K562 (cell line): ENCODE results near the gene TENT4A. TPM values are rescaled to one million over a fixed set of nuclear protein-coding genes. Genes with fewer than 3 reads are reported as not detected.
A peak's percentile ranks its signal among the peaks of the same experiment; 100 is the strongest.

Experiments
- ARID3B ChIP-seq: fragments of 250-450 bp; sonication (Bioruptor Pico); IDR thresholded peaks from 2 replicates; pipeline ENCODE4 v1.4.0; 2020; ENCODE audit warnings: borderline replicate concordance
- CBFB ChIP-seq: sonication (generic); formaldehyde crosslinking; IDR thresholded peaks from 2 replicates; pipeline ENCODE4 v1.4.0; 2020; ENCODE audit warnings: mild to moderate bottlenecking, missing genetic modification reagents
- CBX1 ChIP-seq: sonication (generic); IDR thresholded peaks from 2 replicates; pipeline ENCODE4 v1.6.1; 2016; ENCODE audit warnings: antibody characterized with exemption, low read depth, mild to moderate bottlenecking
- E4F1 ChIP-seq: fragments of 250-450 bp; sonication (Bioruptor Pico); IDR thresholded peaks from 2 replicates; pipeline ENCODE4 v1.5.0; 2021; ENCODE audit warnings: mild to moderate bottlenecking, borderline replicate concordance
- HNRNPUL1 ChIP-seq: fragments of 200-400 bp; formaldehyde crosslinking; IDR thresholded peaks from 2 replicates; pipeline ENCODE4 v1.6.1; 2017; ENCODE audit warnings: low read length
- KDM4B ChIP-seq, 2 experiments: fragments of 450-650 bp in 1 of 2; sonication (generic) in 1 of 2; IDR thresholded peaks; 2 replicates each; pipeline ENCODE4 v1.6.1; 2016 to 2017; ENCODE audit warnings: borderline replicate concordance in 2 of 2, antibody characterized with exemption in 1 of 2, low read depth in 1 of 2, mild to moderate bottlenecking in 1 of 2
- KHSRP ChIP-seq: fragments of 450-650 bp; IDR thresholded peaks from 2 replicates; pipeline ENCODE4 v1.6.1; 2017
- MIER1 ChIP-seq: fragments of 450-650 bp; IDR thresholded peaks from 2 replicates; pipeline ENCODE4 v1.6.1; 2016; ENCODE audit warnings: antibody characterized with exemption, mild to moderate bottlenecking, low read depth
- PCBP1 ChIP-seq: fragments of 200-400 bp; formaldehyde crosslinking; IDR thresholded peaks from 2 replicates; pipeline ENCODE4 v1.6.1; 2018; ENCODE audit warnings: mild to moderate bottlenecking, low read depth, low read length; ENCODE audit not compliant: poor library complexity, severe bottlenecking
- POLR2G ChIP-seq: fragments of 200-400 bp; formaldehyde crosslinking; IDR thresholded peaks from 2 replicates; pipeline ENCODE4 v1.6.1; 2017; ENCODE audit warnings: low read depth, mild to moderate bottlenecking, antibody characterized with exemption, low read length, moderate library complexity
- RBBP5 ChIP-seq: fragments of 200-600 bp; sonication (generic); IDR thresholded peaks from 2 replicates; pipeline ENCODE4 v1.6.1; 2012; ENCODE audit warnings: borderline replicate concordance, mild to moderate bottlenecking, low read length, control low read depth, inconsistent platforms; ENCODE audit not compliant: insufficient read depth, poor library complexity, severe bottlenecking
- RBM25 ChIP-seq: fragments of 200-400 bp; formaldehyde crosslinking; IDR thresholded peaks from 2 replicates; pipeline ENCODE4 v1.6.1; 2018; ENCODE audit warnings: low read length, low read depth, moderate library complexity; ENCODE audit not compliant: severe bottlenecking
- ZBTB43 ChIP-seq: sonication (generic); formaldehyde crosslinking; IDR thresholded peaks from 2 replicates; pipeline ENCODE4 v1.8.0; 2023; ENCODE audit warnings: mild to moderate bottlenecking, missing genetic modification reagents
- ZNF140 ChIP-seq: fragments of 250-450 bp; sonication (Bioruptor Pico); IDR thresholded peaks from 2 replicates; pipeline ENCODE4 v1.8.0; 2021; ENCODE audit warnings: moderate library complexity, mild to moderate bottlenecking, inconsistent platforms
- ZNF282 ChIP-seq: sonication (generic); formaldehyde crosslinking; IDR thresholded peaks from 2 replicates; pipeline ENCODE4 v1.8.1; 2023; ENCODE audit warnings: missing genetic modification reagents
- ZNF518B ChIP-seq: fragments of 250-450 bp; sonication (Bioruptor Pico); IDR thresholded peaks from 2 replicates; pipeline ENCODE4 v1.5.0; 2021; ENCODE audit warnings: mild to moderate bottlenecking, moderate library complexity
- polyA plus RNA-seq, 8 experiments: library from polyadenylated mRNA; depleted of rRNA in 4 of 8; stranded (reverse) in 5 of 8; unstranded in 3 of 8; fragments of >200 nt; fragmentation: Nextera tagmentation in 2 of 8; fragmentation: Illumina TruSeq in 1 of 8; extraction: Ambion mirVana in 2 of 8; extraction: Trizol in 1 of 8; gene quantifications; 2 replicates each; pipeline versions ENCODE4 v1.2.1 to v1.2.3, GENCODE V29; 2011 to 2014; ENCODE audit warnings: inconsistent platforms in 1 of 8, missing spikeins in 1 of 8
- total RNA-seq, 7 experiments: library from RNA; depleted of rRNA in 6 of 7; stranded (reverse); fragments of >200 nt in 6 of 7; fragmentation: Illumina TruSeq in 2 of 7; extraction: Trizol in 2 of 7; gene quantifications; 2 replicates each; pipeline versions ENCODE4 v1.2.1 to v1.2.3, GENCODE V29; 2011 to 2021; ENCODE audit warnings: low replicate concordance in 1 of 7

TENT4A gene
- total and polyA plus RNA-seq, 9 of the 15 experiments (the other 6 are each of a cell fraction or from before 2014, with no cell fraction given): 1.3 to 27.3 (median 13.0) TPM

- TF ChIP-seq PCBP1: peak; percentile 63
- TF ChIP-seq ZNF518B: no peak
- peak; percentile 92 for TF ChIP-seq POLR2G
- no peak for TF ChIP-seq HNRNPUL1
- no peak for TF ChIP-seq ZNF140 (CRISPR knock-in tag)
- TF ChIP-seq RBBP5: peak; percentile 78
- TF ChIP-seq KDM4B (IDR thresholded peaks at IDR 0.05; ENCODE audit: borderline replicate concordance in 2 of 2, low read depth in 1 of 2): 0 out of 4 replicates have a peak, but pooled peaks of 1 of the 2 experiments have one; percentile 38
- no peak for TF ChIP-seq KHSRP
- TF ChIP-seq ZNF282 (CRISPR knock-in tag): peak; percentile 86; the same call in 1 of the 2 replicates
- no peak for TF ChIP-seq ZBTB43 (CRISPR knock-in tag)
- TF ChIP-seq MIER1: no peak
- TF ChIP-seq CBFB (CRISPR knock-in tag): no peak
- 0 out of 2 replicates have a peak, but pooled peaks have one; percentile 36 for TF ChIP-seq CBX1
- no peak for TF ChIP-seq ARID3B (CRISPR knock-in tag)
- no peak for TF ChIP-seq RBM25
- TF ChIP-seq E4F1: no peak
Measured at GRCh38 chr5:6712577-6713273, 507 bp upstream of the TENT4A start (continued).
